ENCODE measurements around the gene VWA2. TPM values are rescaled to one million over a fixed set of nuclear protein-coding genes. Genes with fewer than 3 reads are reported as not detected.

Gene VWA2
- total and polyA plus RNA-seq, 10 of the 15 experiments (the other 5 are each of a cell fraction or from before 2014, with no cell fraction given) = 0.03 TPM; not detected in 9

GRCh38 chr10:114281461-114281860 is 42.4 kb downstream of the VWA2 start:
- POLR2A ChIA-PET = no interaction called here
- RAD21 ChIA-PET (ENCODE audit: unreplicated experiment) = no interaction called here
- H2AFZ ChIP-seq (ENCODE audit: control insufficient read depth, low read depth, low read length) = no peak overlapping the region
- SMC1A ChIA-PET (ENCODE audit: uncharacterized antibody, unreplicated experiment) = no interaction called here
- H3K9me3 ChIP-seq (replicated peaks; ENCODE audit: control insufficient read depth, insufficient read depth, low read length) = no peaks in the 10 kb centered on the region
- H3K36me3 ChIP-seq (ENCODE audit: control insufficient read depth in 2 of 2, insufficient read depth in 2 of 2, low read length in 1 of 2) = no peaks in the 10 kb centered on the region
- DNase-seq (ENCODE audit: low read depth, low spot score) (no peak), FAIRE-seq (no peak), ATAC-seq (no peak)
- no TSS peak for BruUV-seq (replicated peaks)
- no peak overlapping the region for H3K27ac ChIP-seq (ENCODE audit: control insufficient read depth, insufficient read depth)
- H3K4me2 ChIP-seq (ENCODE audit: control insufficient read depth, insufficient read depth) = no peak overlapping the region
- intact Hi-C loops (cut with micrococcal nuclease; ENCODE audit: unreplicated experiment) = no loop called here
- 20% methylated on average over 5 of the region's 5 CpGs for WGBS (ENCODE audit: insufficient coverage, insufficient replicate concordance, low lambda C conversion rate, missing lambda C conversion rate)
- no peaks in the 10 kb centered on the region for H4K20me1 ChIP-seq (ENCODE audit: control insufficient read depth, insufficient read depth)
- TF ChIP-seq MYC (IDR thresholded peaks at IDR 0.05; ENCODE audit: insufficient read depth, insufficient read length, insufficient replicate concordance, low read length, severe bottlenecking) (no peak), CBX3 (IDR thresholded peaks at IDR 0.05; ENCODE audit: borderline replicate concordance, low read depth) (no peak), SUPT20H (IDR thresholded peaks at IDR 0.05; ENCODE audit: borderline replicate concordance, control insufficient read depth, low read depth, low read length) (no peak)
- CTCF ChIA-PET = interaction anchor here (2.2 kb wide), 1 partner anchor 23 kb away, joined by 5 read pairs; no protein-coding TSS in a partner anchor
- no peaks in the 10 kb centered on the region for H3K4me1 ChIP-seq (ENCODE audit: control insufficient read depth, insufficient read depth, low read length)
- H3K4me3 ChIP-seq = no peak overlapping the region
- H3K9ac ChIP-seq (ENCODE audit: control insufficient read depth, insufficient read depth, low read length) = no peak overlapping the region
- H3K79me2 ChIP-seq (ENCODE audit: control insufficient read depth, insufficient read depth, low read length) = no peaks in the 10 kb centered on the region
- H3K27me3 ChIP-seq (replicated peaks in 1 of 2; ENCODE audit: control insufficient read depth in 2 of 2, insufficient read depth in 2 of 2, low read length in 1 of 2) = 0 out of 4 replicates have a peak, but pooled peaks cover 0 to 2% of the 10 kb centered on the region in 2 experiments
- in situ Hi-C loops (cut with MboI) = no loop called here

GRCh38 chr10:114282526-114282925 is 43.5 kb downstream of the VWA2 start:
- WGBS (ENCODE audit: insufficient coverage, insufficient replicate concordance, low lambda C conversion rate, missing lambda C conversion rate) = 38% methylated on average over 2 of the region's 2 CpGs
- no peaks in the 10 kb centered on the region for H3K36me3 ChIP-seq (ENCODE audit: control insufficient read depth in 2 of 2, insufficient read depth in 2 of 2, low read length in 1 of 2)
- CTCF ChIA-PET = no interaction called here
- no peaks in the 10 kb centered on the region for H3K4me1 ChIP-seq (ENCODE audit: control insufficient read depth, insufficient read depth, low read length)
- no peak overlapping the region for H3K4me3 ChIP-seq
- H3K79me2 ChIP-seq (ENCODE audit: control insufficient read depth, insufficient read depth, low read length) = no peaks in the 10 kb centered on the region
- RAD21 ChIA-PET (ENCODE audit: unreplicated experiment) = no interaction called here
- BruUV-seq (replicated peaks) = no TSS peak
- no peaks in the 10 kb centered on the region for H3K9me3 ChIP-seq (replicated peaks; ENCODE audit: control insufficient read depth, insufficient read depth, low read length)
- no peak for ATAC-seq
- no peaks in the 10 kb centered on the region for H4K20me1 ChIP-seq (ENCODE audit: control insufficient read depth, insufficient read depth)
- H3K27ac ChIP-seq (ENCODE audit: control insufficient read depth, insufficient read depth) = no peak overlapping the region
- no peak overlapping the region for H3K9ac ChIP-seq (ENCODE audit: control insufficient read depth, insufficient read depth, low read length)
- H3K27me3 ChIP-seq (replicated peaks in 1 of 2; ENCODE audit: control insufficient read depth in 2 of 2, insufficient read depth in 2 of 2, low read length in 1 of 2) = 0 out of 4 replicates have a peak, but pooled peaks cover 0 to 2% of the 10 kb centered on the region in 2 experiments
- H3K4me2 ChIP-seq (ENCODE audit: control insufficient read depth, insufficient read depth) = no peak overlapping the region
- in situ Hi-C loops (cut with MboI) = no loop called here
- intact Hi-C loops (cut with micrococcal nuclease; ENCODE audit: unreplicated experiment) = no loop called here
- SMC1A ChIA-PET (ENCODE audit: uncharacterized antibody, unreplicated experiment) = no interaction called here
- FAIRE-seq = no peak
- no peak for DNase-seq (ENCODE audit: low read depth, low spot score)
- H2AFZ ChIP-seq (ENCODE audit: control insufficient read depth, low read depth, low read length) = no peak overlapping the region
- POLR2A ChIA-PET = interaction anchor here (0.6 kb wide), 1 partner anchor 214 kb away, joined by 5 read pairs; no protein-coding TSS in a partner anchor
- no peak for TF ChIP-seq RELA (IDR thresholded peaks at IDR 0.05; ENCODE audit: borderline replicate concordance, partially characterized antibody)
- no peak for TF ChIP-seq CHD4 (IDR thresholded peaks at IDR 0.05)
- no peak for TF ChIP-seq MEF2B (IDR thresholded peaks at IDR 0.05; ENCODE audit: partially characterized antibody, poor library complexity, severe bottlenecking)
- TF ChIP-seq SMAD1 (IDR thresholded peaks at IDR 0.05; ENCODE audit: low read depth, partially characterized antibody) = no peak
- no peak for TF ChIP-seq ZBTB4 (CRISPR knock-in tag; IDR thresholded peaks at IDR 0.05)
- no peak for TF ChIP-seq E4F1 (IDR thresholded peaks at IDR 0.05; ENCODE audit: borderline replicate concordance, partially characterized antibody)
- TF ChIP-seq DPF2 (IDR thresholded peaks at IDR 0.05) = no peak
- TF ChIP-seq HDGF (IDR thresholded peaks at IDR 0.05) = no peak
- no peak for TF ChIP-seq SIX5 (IDR thresholded peaks at IDR 0.05; ENCODE audit: low read depth, low read length, severe bottlenecking)
- no peak for TF ChIP-seq CHD2 (IDR thresholded peaks at IDR 0.05; ENCODE audit: borderline replicate concordance, low read depth, low read length)
